CD4-positive, alpha-beta memory T cell (primary cell): ENCODE measurements around the gene HELT. TPM values are rescaled to one million over a fixed set of nuclear protein-coding genes. Genes with fewer than 3 reads are reported as not detected.
"Not testable (repeated sequence)": the region's sequence is repeated elsewhere in the genome, so short reads cannot be mapped to it uniquely, and the experiment has no call there.

Source experiments
- CTCF ChIA-PET: fragments of 350-600 bp; sonication (Branson Sonifier 250); formaldehyde crosslinking; loops from one replicate; lab custom pipeline; 2021; ENCODE audit warnings: inconsistent platforms; ENCODE audit not compliant: partially characterized antibody; lab: Charles Lee
- POLR2A ChIA-PET: fragments of 350-600 bp; sonication (Branson Sonifier 250); formaldehyde crosslinking; loops from one replicate; lab custom pipeline; 2021; ENCODE audit not compliant: partially characterized antibody; lab: Charles Lee
- DNase-seq, 5 donors: peaks; one replicate each; pipeline versions ENCODE4 v3.0.0 to v3.0.0-alpha.2; 2020 to 2022; ENCODE audit warnings: mixed read lengths in 1 of 5
- H3K27ac ChIP-seq: one replicate; pipeline ENCODE4 v1.7.0; 2013; ENCODE audit warnings: low read depth, low read length
- H3K27me3 ChIP-seq: 2 replicates; pipeline ENCODE4 v1.7.0; 2013; ENCODE audit warnings: mild to moderate bottlenecking, low read length, moderate library complexity; ENCODE audit not compliant: insufficient read depth
- H3K36me3 ChIP-seq: 2 replicates; pipeline ENCODE4 v1.7.0; 2013; ENCODE audit warnings: mild to moderate bottlenecking, low read length, moderate library complexity; ENCODE audit not compliant: insufficient read depth
- H3K4me1 ChIP-seq: 2 replicates; pipeline ENCODE4 v1.7.0; 2013; ENCODE audit warnings: mild to moderate bottlenecking, low read length, moderate library complexity; ENCODE audit not compliant: insufficient read depth
- H3K4me3 ChIP-seq, 2 donors: one replicate each; pipeline ENCODE4 v1.7.0; 2013; ENCODE audit warnings: low read length in 2 of 2, mild to moderate bottlenecking in 1 of 2
- H3K9me3 ChIP-seq, 2 donors: one replicate each; pipeline ENCODE4 v1.7.0; 2013; ENCODE audit warnings: low read length in 2 of 2, control low read depth in 1 of 2; ENCODE audit not compliant: control insufficient read depth in 1 of 2
- H3K27ac Mint-ChIP-seq, 7 donors: one replicate each; pipeline ENCODE4 v1.8.0; 2020 to 2021; ENCODE audit warnings: mixed read lengths in 7 of 7, mild to moderate bottlenecking in 6 of 7, inconsistent platforms in 3 of 7, moderate library complexity in 3 of 7
- H3K27me3 Mint-ChIP-seq, 2 donors: one replicate each; pipeline ENCODE4 v1.8.0; 2020 to 2021; ENCODE audit warnings: mixed read lengths in 2 of 2
- H3K36me3 Mint-ChIP-seq, 2 donors: one replicate each; pipeline ENCODE4 v1.8.0; 2020 to 2021; ENCODE audit warnings: mixed read lengths in 2 of 2, inconsistent platforms in 1 of 2, mild to moderate bottlenecking in 1 of 2
- H3K4me1 Mint-ChIP-seq, 4 donors: one replicate each; pipeline ENCODE4 v1.8.0; 2020 to 2021; ENCODE audit warnings: mixed read lengths in 4 of 4, mild to moderate bottlenecking in 1 of 4
- H3K4me3 Mint-ChIP-seq, 8 donors: one replicate each; pipeline ENCODE4 v1.8.0; 2020 to 2021; ENCODE audit warnings: mixed read lengths in 8 of 8, mild to moderate bottlenecking in 7 of 8, moderate library complexity in 6 of 8, inconsistent platforms in 3 of 8
- H3K9me3 Mint-ChIP-seq, 8 donors: one replicate each; pipeline ENCODE4 v1.8.0; 2020 to 2021; ENCODE audit warnings: mixed read lengths in 8 of 8, mild to moderate bottlenecking in 5 of 8, inconsistent platforms in 3 of 8, moderate library complexity in 1 of 8
- intact Hi-C: fragments of 100-400 bp; cut with micrococcal nuclease; formaldehyde crosslinking; loops from one replicate; pipeline ENCODE4 v1.15.1; 2023
- polyA plus RNA-seq, 2 donors: library from polyadenylated mRNA; unstranded; fragments of 300-500 nt; fragmentation: Illumina TruSeq; gene quantifications; one replicate each; pipeline ENCODE4 v1.2.3, GENCODE V29; 2021
- total RNA-seq, 2 experiments: library from RNA; stranded (reverse); gene quantifications; one replicate each; pipeline ENCODE4 v1.2.3, GENCODE V29; 2021

Gene HELT
- total and polyA plus RNA-seq, 4 experiments from 2014 or later, result not detected

DNA sequence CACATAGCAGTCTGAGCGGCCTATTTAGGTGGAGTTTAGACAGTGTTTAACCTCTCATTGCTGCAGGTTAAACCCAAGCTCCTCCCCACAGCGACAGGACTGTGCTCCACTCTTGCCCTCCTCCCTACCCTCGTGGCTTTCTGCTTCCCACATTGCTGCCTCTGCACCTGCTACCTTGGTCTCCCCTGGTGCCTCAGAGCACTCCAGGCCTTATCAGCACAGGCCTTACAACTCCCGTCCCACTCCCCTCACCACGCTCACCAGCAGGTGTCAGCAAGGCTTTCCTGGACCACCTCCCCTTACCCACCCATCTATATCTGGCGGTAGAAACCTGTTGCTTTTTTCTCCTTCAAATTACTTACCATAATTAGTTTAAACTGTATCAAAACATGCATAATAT lies 18.6 kb downstream of the HELT start:
- Mint-ChIP-seq H3K4me3 (no peak overlapping the region), H3K9me3 (peaks cover 0 to 4% (median 0%) of the 10 kb centered on the region in 8 donors), H3K4me1 (peaks cover 4 to 6% (median 4%) of the 10 kb centered on the region in 4 donors), H3K27ac (no peak overlapping the region), H3K36me3 (no peaks in the 10 kb centered on the region), H3K27me3 (peaks cover 11 to 21% of the 10 kb centered on the region in 2 donors)
- Histone ChIP-seq H3K4me1 (peaks cover 7% of the 10 kb centered on the region), H3K27me3 (no peaks in the 10 kb centered on the region), H3K36me3 (no peaks in the 10 kb centered on the region), H3K27ac (no peak overlapping the region), H3K4me3 (no peak overlapping the region), H3K9me3 (no peaks in the 10 kb centered on the region)
- CTCF ChIA-PET, result interaction anchor here (1.6 to 8.2 kb wide), 3 partner anchors 46 to 148 kb away, joined by 3 to 79 read pairs (median 6); no protein-coding TSS in a partner anchor
- intact Hi-C loops, result no loop called here
- no peak for DNase-seq
- POLR2A ChIA-PET, result no interaction called here

DNA sequence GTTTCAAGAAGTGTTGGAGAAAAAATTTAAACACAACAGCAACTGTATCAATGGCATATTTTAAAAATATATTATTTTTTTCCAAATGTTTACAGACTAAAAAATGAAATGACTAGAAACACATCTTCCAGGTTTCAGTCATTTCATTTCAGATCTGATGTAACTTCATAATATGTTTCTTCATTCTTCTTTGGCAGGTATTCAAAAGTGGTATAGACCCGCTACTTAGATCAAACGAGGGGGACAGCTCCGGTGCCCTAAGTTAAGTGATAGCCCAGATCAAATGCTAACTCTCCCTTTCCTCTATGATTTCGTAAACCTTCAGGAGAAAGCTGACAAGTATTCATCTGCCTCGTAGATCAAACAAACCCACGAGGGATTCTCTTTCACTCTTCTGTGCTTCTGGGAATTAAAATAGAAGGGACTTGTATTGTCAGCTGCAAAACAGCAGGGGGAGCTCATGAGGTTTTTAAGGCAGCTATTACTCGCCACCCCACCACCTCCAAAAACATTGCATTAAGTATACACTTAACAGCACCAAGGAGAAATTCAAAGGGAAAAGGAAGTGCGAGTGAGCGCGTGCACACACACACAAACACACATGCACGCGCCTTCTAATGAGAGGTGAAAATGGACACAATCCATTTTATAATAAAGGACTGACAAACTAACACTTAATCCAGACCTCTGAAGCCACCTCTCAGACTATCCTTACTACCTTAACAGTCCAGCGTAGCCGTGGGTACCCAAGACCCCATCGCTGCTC lies 21.4 kb downstream of the HELT start:
- Histone ChIP-seq H3K27me3 (no peaks in the 10 kb centered on the region), H3K27ac (no peak overlapping the region), H3K4me3 (no peak overlapping the region), H3K9me3 (no peaks in the 10 kb centered on the region), H3K4me1 (peaks cover 7% of the 10 kb centered on the region), H3K36me3 (no peaks in the 10 kb centered on the region)
- intact Hi-C loops, result loop anchor here (1.0 to 2.0 kb wide), 5 partner anchors 57 to 558 kb away; no protein-coding TSS in a partner anchor
- ChIA-PET CTCF (interaction anchor here (0.7 to 8.2 kb wide), 20 partner anchors 9 to 558 kb away, joined by 3 to 79 read pairs (median 4); no protein-coding TSS in a partner anchor), POLR2A (no interaction called here)
- Mint-ChIP-seq H3K9me3 (peaks cover 0 to 4% (median 0%) of the 10 kb centered on the region in 8 donors), H3K27ac (no peak overlapping the region), H3K36me3 (no peaks in the 10 kb centered on the region), H3K4me3 (peak overlapping the region in 3 of 8 donors; percentile 1 to 35 (median 33)), H3K4me1 (peaks cover 4 to 6% (median 4%) of the 10 kb centered on the region in 4 donors), H3K27me3 (peaks cover 9 to 16% of the 10 kb centered on the region in 2 donors)
- peak; percentile 46 to 60 (median 56) for DNase-seq

DNA sequence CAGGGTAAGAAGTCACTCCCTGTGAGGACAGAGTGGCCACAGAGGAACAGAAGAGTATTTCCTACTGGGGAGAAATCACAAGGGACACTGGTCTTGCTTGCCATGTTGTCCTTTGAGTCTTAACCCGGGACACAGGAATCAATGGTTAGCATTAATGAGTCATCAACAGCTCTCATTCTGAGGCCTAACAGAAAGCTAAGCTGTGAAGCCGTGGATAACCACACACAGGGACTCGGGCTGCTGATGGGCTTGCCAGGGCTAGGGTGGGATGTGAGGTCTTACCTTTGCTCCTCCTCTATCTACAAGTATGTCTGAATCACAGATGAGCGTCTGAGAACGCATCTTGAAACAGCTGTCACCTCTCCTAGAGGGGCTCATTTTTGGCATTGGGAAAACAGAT lies 22.2 kb downstream of the HELT start:
- peaks cover 0 to 4% (median 0%) of the 10 kb centered on the region in 8 donors for H3K9me3 Mint-ChIP-seq
- H3K4me1 ChIP-seq, result peaks cover 7% of the 10 kb centered on the region
- H3K27me3 Mint-ChIP-seq, result peaks cover 15 to 19% of the 10 kb centered on the region in 2 donors
- H3K27me3 ChIP-seq, result no peaks in the 10 kb centered on the region
- H3K4me1 Mint-ChIP-seq, result peaks cover 4 to 6% (median 4%) of the 10 kb centered on the region in 4 donors
- DNase-seq, result no peak
- no peak overlapping the region for H3K4me3 ChIP-seq
- no peak overlapping the region for H3K27ac ChIP-seq
- POLR2A ChIA-PET, result no interaction called here
- H3K9me3 ChIP-seq, result no peaks in the 10 kb centered on the region
- CTCF ChIA-PET, result interaction anchor here (0.7 to 8.2 kb wide), 13 partner anchors 16 to 997 kb away, joined by 3 to 79 read pairs (median 6); no protein-coding TSS in a partner anchor
- H3K36me3 ChIP-seq, result no peaks in the 10 kb centered on the region
- no peak overlapping the region for H3K4me3 Mint-ChIP-seq
- no peak overlapping the region for H3K27ac Mint-ChIP-seq
- H3K36me3 Mint-ChIP-seq, result no peaks in the 10 kb centered on the region
- intact Hi-C loops, result loop anchor here (1.0 kb wide), 1 partner anchor 557 kb away; no protein-coding TSS in a partner anchor

DNA sequence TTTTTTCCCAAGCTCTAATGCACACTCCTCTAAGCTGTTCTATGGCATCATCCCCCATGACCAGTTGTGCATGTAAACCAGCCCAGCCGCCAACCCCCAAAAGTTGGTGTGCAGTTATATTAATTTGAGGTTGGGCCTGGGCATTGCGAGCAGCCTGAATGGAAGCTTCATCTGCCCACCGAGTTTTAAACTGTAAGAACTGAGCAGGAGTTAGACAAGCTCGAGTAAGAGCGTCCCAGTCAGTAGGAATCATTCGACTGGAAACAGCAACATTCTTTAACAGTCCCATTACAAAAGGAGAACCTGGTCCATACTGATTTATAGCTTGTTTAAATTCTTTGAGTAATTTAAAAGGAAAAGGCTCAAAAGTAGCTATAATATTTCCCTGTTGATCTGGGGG lies 32.0 kb downstream of the HELT start:
- H3K4me1 ChIP-seq, H3K4me1 Mint-ChIP-seq, DNase-seq, H3K36me3 Mint-ChIP-seq, H3K27ac ChIP-seq, H3K4me3 Mint-ChIP-seq, H3K4me3 ChIP-seq, H3K36me3 ChIP-seq, intact Hi-C loops, POLR2A ChIA-PET, H3K27ac Mint-ChIP-seq, H3K9me3 ChIP-seq, H3K9me3 Mint-ChIP-seq, H3K27me3 ChIP-seq: not testable (repeated sequence)
- peaks cover 24 to 25% of the 10 kb centered on the region in 2 donors for H3K27me3 Mint-ChIP-seq
- CTCF ChIA-PET, result interaction anchor here (1.3 to 1.7 kb wide), 2 partner anchors 9 to 48 kb away, joined by 3 read pairs; no protein-coding TSS in a partner anchor

DNA sequence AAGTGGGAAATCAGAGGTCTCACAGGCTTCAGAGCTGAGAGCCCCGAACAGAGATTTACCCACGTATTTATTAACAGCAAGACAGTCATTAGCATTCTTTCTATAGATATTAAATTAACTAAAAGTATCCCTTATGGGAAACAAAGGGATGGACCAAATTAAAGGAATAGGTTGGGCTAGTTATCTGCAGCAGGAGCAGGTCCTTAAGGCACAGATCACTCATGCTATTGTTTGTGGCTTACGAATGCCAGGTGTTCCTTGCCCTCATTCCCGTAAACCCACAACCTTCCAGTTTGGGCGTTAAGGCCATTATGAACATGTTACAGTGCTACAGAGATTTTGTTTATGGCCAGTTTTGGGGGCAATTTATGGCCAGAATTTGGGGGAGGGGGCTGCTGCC lies 33.0 kb downstream of the HELT start:
- H3K27ac ChIP-seq, H3K36me3 Mint-ChIP-seq, H3K9me3 Mint-ChIP-seq, H3K4me1 Mint-ChIP-seq, H3K27ac Mint-ChIP-seq, POLR2A ChIA-PET, CTCF ChIA-PET, DNase-seq, H3K4me3 ChIP-seq, H3K9me3 ChIP-seq, intact Hi-C loops, H3K4me1 ChIP-seq, H3K36me3 ChIP-seq, H3K27me3 ChIP-seq, H3K4me3 Mint-ChIP-seq: not testable (repeated sequence)
- H3K27me3 Mint-ChIP-seq, result peaks cover 20 to 21% of the 10 kb centered on the region in 2 donors

DNA sequence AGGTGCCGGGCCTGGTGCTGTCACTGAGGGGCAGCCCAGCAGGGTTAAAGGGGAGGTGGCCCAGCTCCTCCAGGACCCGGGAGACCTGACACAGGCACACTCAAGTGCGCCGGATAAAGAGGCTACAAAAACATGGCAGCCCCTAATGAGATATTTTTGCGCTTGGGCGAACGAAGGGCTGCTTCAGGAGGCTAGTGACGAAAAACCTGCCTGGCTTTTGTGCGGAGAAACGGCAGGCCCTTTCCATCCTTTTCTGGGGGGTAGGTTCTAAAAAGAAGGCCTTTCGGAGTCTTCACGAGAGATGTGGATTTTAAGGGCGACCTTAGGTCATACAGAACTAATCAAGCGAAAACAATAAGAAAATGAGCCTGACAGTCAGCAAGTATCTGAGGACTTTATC lies 35.5 kb downstream of the HELT start:
- no peaks in the 10 kb centered on the region for H3K36me3 Mint-ChIP-seq

DNA sequence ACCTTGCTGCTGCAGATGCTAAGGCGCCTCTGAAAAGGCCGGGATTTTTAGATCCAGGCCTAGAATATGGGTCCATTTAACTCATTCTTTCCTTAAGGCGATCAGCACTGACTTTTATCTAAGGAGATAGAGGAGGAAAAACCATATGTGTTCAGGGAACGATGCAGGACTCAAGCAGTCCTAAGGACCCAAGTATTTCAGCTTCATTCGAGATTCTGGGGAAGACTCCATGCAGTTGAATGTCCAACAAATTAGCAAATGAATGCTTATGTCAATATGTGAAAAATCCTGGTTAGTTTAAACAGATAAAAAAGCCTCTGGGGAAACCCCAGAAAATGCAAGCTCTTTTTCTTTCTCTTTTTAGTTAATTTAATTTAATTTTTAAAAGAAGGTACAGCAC lies 36.0 kb downstream of the HELT start:
- intact Hi-C loops, result no loop called here
- no peaks in the 10 kb centered on the region for H3K9me3 Mint-ChIP-seq

More for the DNA sequence above, 35.5 kb downstream of the HELT start:
- Mint-ChIP-seq H3K4me1 (no peaks in the 10 kb centered on the region), H3K4me3 (no peak overlapping the region), H3K27ac (no peak overlapping the region), H3K27me3 (peaks cover 13 to 18% of the 10 kb centered on the region in 2 donors), H3K9me3 (no peaks in the 10 kb centered on the region)
- Histone ChIP-seq H3K36me3 (no peaks in the 10 kb centered on the region), H3K27me3 (no peaks in the 10 kb centered on the region), H3K4me1 (no peaks in the 10 kb centered on the region), H3K4me3 (no peak overlapping the region), H3K27ac (no peak overlapping the region), H3K9me3 (no peaks in the 10 kb centered on the region)
- DNase-seq, result no peak
- intact Hi-C loops, result no loop called here
- ChIA-PET CTCF (interaction anchor here (0.6 kb wide), 1 partner anchor 26 kb away, joined by 3 read pairs; no protein-coding TSS in a partner anchor), POLR2A (no interaction called here)

More for the DNA sequence above, 36.0 kb downstream of the HELT start:
- H3K4me3 ChIP-seq, result no peak overlapping the region
- H3K27me3 ChIP-seq, result no peaks in the 10 kb centered on the region
- Mint-ChIP-seq H3K4me1 (no peaks in the 10 kb centered on the region), H3K36me3 (no peaks in the 10 kb centered on the region), H3K27me3 (peaks cover 12 to 14% of the 10 kb centered on the region in 2 donors), H3K4me3 (no peak overlapping the region), H3K27ac (no peak overlapping the region)
- H3K27ac ChIP-seq, result no peak overlapping the region
- no peak for DNase-seq
- POLR2A ChIA-PET, result no interaction called here
- no peaks in the 10 kb centered on the region for H3K36me3 ChIP-seq
- H3K9me3 ChIP-seq, result no peaks in the 10 kb centered on the region
- CTCF ChIA-PET, result interaction anchor here (1.9 kb wide), 1 partner anchor 15 kb away, joined by 5 read pairs; no protein-coding TSS in a partner anchor
- H3K4me1 ChIP-seq, result no peaks in the 10 kb centered on the region
